GM12878 (cell line): ENCODE results near the gene STPG3. TPM values are rescaled to one million over a fixed set of nuclear protein-coding genes. Genes with fewer than 3 reads are reported as not detected.

Experiments
- ATAC-seq: fragments of 200-7000 bp; cut with Tn5 transposase; 3 replicates; pipeline ENCODE4 v1.9.1; 2020; ENCODE audit warnings: mild to moderate bottlenecking, moderate library complexity
- BruUV-seq: library from RNA; stranded (reverse); fragments of 400-500 nt; replicated peaks from 2 replicates; lab custom pipeline; 2021; lab: Mats Ljungman, UMichigan
- CTCF ChIA-PET: fragments of 300-600 bp; sonication (Branson Sonifier 250); formaldehyde crosslinking; extraction: SDS; loops from one replicate; lab custom pipeline; 2021; ENCODE audit warnings: inconsistent platforms; lab: Yijun Ruan, JAX
- POLR2A ChIA-PET: fragments of 350-600 bp; formaldehyde crosslinking; extraction: SDS; loops from one replicate; lab custom pipeline; 2021; ENCODE audit warnings: inconsistent platforms; lab: Charles Lee
- RAD21 ChIA-PET: fragments of 300-600 bp; sonication (Branson Sonifier 250); formaldehyde crosslinking; loops from one replicate; lab custom pipeline; 2023; ENCODE audit warnings: antibody characterized with exemption; ENCODE audit not compliant: unreplicated experiment; lab: Charles Lee
- SMC1A ChIA-PET: fragments of 300-600 bp; sonication (Branson Sonifier 250); formaldehyde crosslinking; loops from one replicate; lab custom pipeline; 2023; ENCODE audit not compliant: unreplicated experiment, uncharacterized antibody; lab: Charles Lee
- DNase-seq: peaks from one replicate; pipeline ENCODE4 v3.0.0-alpha.2; 2011; ENCODE audit warnings: low read depth, low spot score
- FAIRE-seq: peaks from 3 replicates; lab custom pipeline; 2011; peaks lifted over from hg19 to GRCh38; lab: Jason Lieb, UNC
- H2AFZ ChIP-seq: 2 replicates; pipeline ENCODE4 v1.6.0; 2011; ENCODE audit warnings: low read depth, low read length, control low read depth; ENCODE audit not compliant: control insufficient read depth
- H3K27ac ChIP-seq: 2 replicates; pipeline ENCODE4 v1.5.1; 2011; ENCODE audit warnings: control low read depth; ENCODE audit not compliant: control insufficient read depth, insufficient read depth
- H3K27me3 ChIP-seq, 2 experiments: replicated peaks in 1 of 2; 2 replicates each; pipeline versions ENCODE4 v1.6.0 to v1.6.1; 2011; ENCODE audit warnings: low read length in 1 of 2; ENCODE audit not compliant: control insufficient read depth in 2 of 2, insufficient read depth in 2 of 2
- H3K36me3 ChIP-seq, 2 experiments: 2 replicates each; pipeline ENCODE4 v1.5.1; 2011; ENCODE audit warnings: low read length in 1 of 2; ENCODE audit not compliant: control insufficient read depth in 2 of 2, insufficient read depth in 2 of 2
- H3K4me1 ChIP-seq: 2 replicates; pipeline ENCODE4 v1.6.1; 2011; ENCODE audit warnings: mild to moderate bottlenecking, low read length, moderate library complexity, mixed read lengths; ENCODE audit not compliant: control insufficient read depth, insufficient read depth
- H3K4me2 ChIP-seq: 2 replicates; pipeline ENCODE4 v1.6.0; 2011; ENCODE audit warnings: control low read depth; ENCODE audit not compliant: control insufficient read depth, insufficient read depth
- H3K4me3 ChIP-seq: fragments of 200-600 bp; sonication (generic); 2 replicates; pipeline ENCODE4 v1.5.1; 2016
- H3K79me2 ChIP-seq: 2 replicates; pipeline ENCODE4 v1.6.0; 2011; ENCODE audit warnings: low read length; ENCODE audit not compliant: control insufficient read depth, insufficient read depth
- H3K9ac ChIP-seq: 2 replicates; pipeline ENCODE4 v1.8.0; 2011; ENCODE audit warnings: low read length, control low read depth, mixed read lengths; ENCODE audit not compliant: control insufficient read depth, insufficient read depth
- H3K9me3 ChIP-seq: replicated peaks from 3 replicates; pipeline ENCODE4 v1.5.1; 2011; ENCODE audit warnings: mild to moderate bottlenecking, low read length; ENCODE audit not compliant: control insufficient read depth, insufficient read depth
- H4K20me1 ChIP-seq: 2 replicates; pipeline ENCODE4 v1.6.0; 2011; ENCODE audit not compliant: control insufficient read depth, insufficient read depth
- ATF2 ChIP-seq: IDR thresholded peaks from 2 replicates; pipeline ENCODE4 v1.6.1; 2012; ENCODE audit warnings: low read length, inconsistent platforms
- BMI1 ChIP-seq: fragments of 450-650 bp; IDR thresholded peaks from 2 replicates; pipeline ENCODE4 v1.6.1; 2016; ENCODE audit warnings: mild to moderate bottlenecking, moderate library complexity, borderline replicate concordance
- CHD4 ChIP-seq: fragments of 200-600 bp; sonication (generic); IDR thresholded peaks from 2 replicates; pipeline ENCODE4 v1.6.1; 2016; ENCODE audit warnings: mild to moderate bottlenecking
- EP300 ChIP-seq, 2 experiments: fragments of 150-350 bp in 1 of 2; IDR thresholded peaks; 2 replicates each; pipeline ENCODE4 v1.6.1; 2011 to 2012; ENCODE audit warnings: low read depth in 2 of 2, low read length in 2 of 2, borderline replicate concordance in 1 of 2, improper control_type of control experiment in 1 of 2, inconsistent platforms in 1 of 2; ENCODE audit not compliant: control insufficient read depth in 1 of 2
- GABPA ChIP-seq: IDR thresholded peaks from 2 replicates; pipeline ENCODE4 v1.6.1; 2014; ENCODE audit warnings: antibody characterized with exemption, low read depth, mild to moderate bottlenecking, inconsistent platforms
- HCFC1 ChIP-seq: fragments of 150-350 bp; IDR thresholded peaks from 2 replicates; pipeline ENCODE4 v1.6.1; 2014; ENCODE audit warnings: low read length
- IRF3 ChIP-seq: fragments of 450-650 bp; IDR thresholded peaks from 2 replicates; pipeline ENCODE4 v1.6.1; 2014; ENCODE audit warnings: mild to moderate bottlenecking
- MLLT1 ChIP-seq: fragments of 450-650 bp; IDR thresholded peaks from 2 replicates; pipeline ENCODE4 v1.6.1; 2016; ENCODE audit warnings: mild to moderate bottlenecking
- NFIC ChIP-seq: IDR thresholded peaks from 2 replicates; pipeline ENCODE4 v1.6.1; 2012; ENCODE audit warnings: low read depth, mild to moderate bottlenecking, inconsistent platforms, low read length, moderate library complexity
- SIX5 ChIP-seq: IDR thresholded peaks from 2 replicates; pipeline ENCODE4 v1.6.1; 2011; ENCODE audit warnings: mild to moderate bottlenecking, low read depth, low read length, moderate library complexity; ENCODE audit not compliant: severe bottlenecking
- SKIL ChIP-seq: fragments of 450-650 bp; IDR thresholded peaks from 2 replicates; pipeline ENCODE4 v1.6.1; 2017; ENCODE audit warnings: mild to moderate bottlenecking, low read depth, inconsistent platforms; ENCODE audit not compliant: poor library complexity, severe bottlenecking
- ZBED1 ChIP-seq: IDR thresholded peaks from 2 replicates; pipeline ENCODE4 v1.6.1; 2016; ENCODE audit warnings: borderline replicate concordance
- ZNF274 ChIP-seq: IDR thresholded peaks from one replicate; pipeline ENCODE4 v1.8.0; 2011; ENCODE audit not compliant: insufficient read length, insufficient read depth
- ZNF622 ChIP-seq: fragments of 450-650 bp; IDR thresholded peaks from 2 replicates; pipeline ENCODE4 v1.6.1; 2017; ENCODE audit warnings: mild to moderate bottlenecking, inconsistent platforms
- WGBS: methylation state at CpG from one replicate; pipeline ENCODE4 v1.1.6; 2016; ENCODE audit warnings: low lambda C conversion rate; ENCODE audit not compliant: insufficient replicate concordance, insufficient coverage; ENCODE audit errors: missing lambda C conversion rate; 5-methylcytosine and 5-hydroxymethylcytosine counted together
- in situ Hi-C: fragments of 300-500 bp; cut with MboI; formaldehyde crosslinking; loops from 9 replicates; pipeline ENCODE4 v1.14.3; 2018; ENCODE audit warnings: mixed read lengths
- intact Hi-C: fragments of 100-400 bp; cut with micrococcal nuclease; formaldehyde crosslinking; loops from one replicate; pipeline ENCODE4 v1.14.2; 2022; ENCODE audit not compliant: unreplicated experiment
- polyA plus RNA-seq, 11 experiments: library from polyadenylated mRNA; depleted of rRNA in 4 of 11; unstranded in 6 of 11; stranded (reverse) in 5 of 11; fragments of >200 nt; fragmentation: Nextera tagmentation in 4 of 11; fragmentation: Illumina TruSeq in 1 of 11; extraction: Ambion mirVana in 4 of 11; extraction: Trizol in 1 of 11; gene quantifications; 1 replicate in 1 of 11; 2 replicates in 10 of 11; pipeline versions ENCODE4 v1.2.1 to v1.2.3, GENCODE V29; 2011 to 2016; ENCODE audit warnings: inconsistent platforms in 2 of 11, missing spikeins in 2 of 11, low read depth in 1 of 11
- total RNA-seq, 4 experiments: library from RNA; depleted of rRNA in 3 of 4; stranded (reverse); fragments of >200 nt in 3 of 4; fragmentation: Illumina TruSeq in 1 of 4; extraction: Trizol in 1 of 4; gene quantifications; 2 replicates each; pipeline versions ENCODE4 v1.2.1 to v1.2.3, GENCODE V29; 2013 to 2021

Gene STPG3
- total and polyA plus RNA-seq, 10 of the 15 experiments (the other 5 are each of a cell fraction or from before 2014, with no cell fraction given), result not detected

GRCh38 chr9:137221095-137221505 lies 30.0 kb upstream of the STPG3 start:
- no peak overlapping the region for H3K27ac ChIP-seq
- WGBS, result no CpG with 5 or more reads among the region's 14 CpGs
- intact Hi-C loops (loop anchor here (5.0 to 10.0 kb wide), 2 partner anchors 34 to 176 kb away; partner anchors contain the start of genes ANAPC2, NPDC1 and SSNA1), in situ Hi-C loops (no loop called here)
- ATAC-seq (no peak), FAIRE-seq (no peak), DNase-seq (no peak)
- no peaks in the 10 kb centered on the region for H3K79me2 ChIP-seq
- H4K20me1 ChIP-seq, result no peaks in the 10 kb centered on the region
- no peak overlapping the region for H3K4me2 ChIP-seq
- TF ChIP-seq ZNF622, result no peak
- TF ChIP-seq SIX5, result no peak
- TF ChIP-seq ATF2, result no peak
- no peak for TF ChIP-seq EP300 (IDR thresholded peaks at IDR 0.05; ENCODE audit: borderline replicate concordance in 1 of 2, control insufficient read depth in 1 of 2, low read depth in 2 of 2, low read length in 2 of 2)
- no peak for TF ChIP-seq NFIC
- no peak for TF ChIP-seq BMI1
- no peak for TF ChIP-seq ZBED1
- TF ChIP-seq ZNF274, result no peak
- no peak for TF ChIP-seq SKIL
- TF ChIP-seq HCFC1, result no peak
- TF ChIP-seq MLLT1, result no peak
- no peak for TF ChIP-seq CHD4
- TF ChIP-seq GABPA, result no peak
- no peak for TF ChIP-seq IRF3
- ChIA-PET POLR2A (interaction anchor here (3.3 to 5.5 kb wide), 2 partner anchors 17 to 95 kb away, joined by 18 to 68 read pairs; partner anchors contain the start of genes NDOR1, TMEM203 and TPRN), CTCF (interaction anchor here (1.1 kb wide), 1 partner anchor 71 kb away, joined by 3 read pairs; no protein-coding TSS in a partner anchor), RAD21 (interaction anchor here (0.7 to 1.0 kb wide), 2 partner anchors 16 to 170 kb away, joined by 3 read pairs; partner anchors contain the start of genes NDOR1 and TMEM203), SMC1A (no interaction called here)
- no peak overlapping the region for H3K4me3 ChIP-seq
- H3K9ac ChIP-seq, result no peak overlapping the region
- H3K9me3 ChIP-seq, result no peaks in the 10 kb centered on the region
- H3K36me3 ChIP-seq, result peaks cover 0 to 2% of the 10 kb centered on the region in 2 experiments; a peak in 1 of 4 replicates
- BruUV-seq, result no TSS peak
- no peak overlapping the region for H2AFZ ChIP-seq
- no peaks in the 10 kb centered on the region for H3K27me3 ChIP-seq
- H3K4me1 ChIP-seq, result peaks cover 16% of the 10 kb centered on the region
